ENCODE data around the gene TMEM132C.

The TMEM132C gene

DNA sequence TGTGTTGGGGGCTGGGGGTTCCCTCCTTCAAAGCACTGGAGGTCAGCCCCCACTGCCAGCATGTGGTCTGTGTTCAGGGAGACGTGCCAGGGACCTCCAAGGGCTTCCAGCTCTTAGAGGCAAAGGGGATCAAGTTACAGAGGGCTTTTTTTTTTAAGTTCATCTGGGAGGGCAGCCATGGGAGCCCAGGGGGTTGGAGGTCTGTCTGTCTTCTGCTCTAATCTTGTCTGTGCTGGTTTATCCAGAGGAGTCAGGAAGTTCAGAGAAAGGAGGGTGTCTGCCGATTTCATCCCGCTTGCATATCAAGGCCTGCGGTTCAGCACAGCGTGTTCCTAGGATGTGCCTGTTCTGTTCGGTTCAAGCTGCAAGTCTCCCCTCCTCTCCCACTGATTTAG is 72.2 kb downstream of the TMEM132C start:
- no peak for DNase-seq (ENCODE audit: low spot score)
- TF ChIP-seq, protein P1, sequence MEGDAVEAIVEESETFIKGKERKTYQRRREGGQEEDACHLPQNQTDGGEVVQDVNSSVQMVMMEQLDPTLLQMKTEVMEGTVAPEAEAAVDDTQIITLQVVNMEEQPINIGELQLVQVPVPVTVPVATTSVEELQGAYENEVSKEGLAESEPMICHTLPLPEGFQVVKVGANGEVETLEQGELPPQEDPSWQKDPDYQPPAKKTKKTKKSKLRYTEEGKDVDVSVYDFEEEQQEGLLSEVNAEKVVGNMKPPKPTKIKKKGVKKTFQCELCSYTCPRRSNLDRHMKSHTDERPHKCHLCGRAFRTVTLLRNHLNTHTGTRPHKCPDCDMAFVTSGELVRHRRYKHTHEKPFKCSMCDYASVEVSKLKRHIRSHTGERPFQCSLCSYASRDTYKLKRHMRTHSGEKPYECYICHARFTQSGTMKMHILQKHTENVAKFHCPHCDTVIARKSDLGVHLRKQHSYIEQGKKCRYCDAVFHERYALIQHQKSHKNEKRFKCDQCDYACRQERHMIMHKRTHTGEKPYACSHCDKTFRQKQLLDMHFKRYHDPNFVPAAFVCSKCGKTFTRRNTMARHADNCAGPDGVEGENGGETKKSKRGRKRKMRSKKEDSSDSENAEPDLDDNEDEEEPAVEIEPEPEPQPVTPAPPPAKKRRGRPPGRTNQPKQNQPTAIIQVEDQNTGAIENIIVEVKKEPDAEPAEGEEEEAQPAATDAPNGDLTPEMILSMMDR (IDR thresholded peaks at IDR 0.05; ENCODE audit: extremely low read depth, missing control alignments): no peak

DNA sequence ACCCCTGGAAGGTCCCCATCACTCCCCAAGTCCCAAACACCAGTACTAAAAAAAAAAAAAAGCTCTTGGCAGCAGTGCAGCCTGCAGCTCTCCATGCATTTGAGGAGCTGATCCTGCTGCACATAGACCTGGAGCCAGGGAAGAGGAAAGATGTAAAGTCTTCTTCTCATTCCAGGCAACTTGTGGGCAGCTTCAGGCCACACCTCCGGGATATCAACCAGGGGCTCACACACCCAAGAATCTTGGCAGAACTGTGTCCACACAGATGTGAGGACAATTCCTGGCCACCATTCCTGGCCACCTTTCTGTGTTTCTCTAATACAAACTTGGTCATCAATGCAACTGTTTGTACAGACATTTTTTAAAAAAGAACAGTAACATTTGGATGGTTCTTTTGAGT is 72.7 kb downstream of the TMEM132C start:
- no peak for DNase-seq (ENCODE audit: low spot score)
- TF ChIP-seq, protein P1 (IDR thresholded peaks at IDR 0.05; ENCODE audit: extremely low read depth, missing control alignments): no peak

DNA sequence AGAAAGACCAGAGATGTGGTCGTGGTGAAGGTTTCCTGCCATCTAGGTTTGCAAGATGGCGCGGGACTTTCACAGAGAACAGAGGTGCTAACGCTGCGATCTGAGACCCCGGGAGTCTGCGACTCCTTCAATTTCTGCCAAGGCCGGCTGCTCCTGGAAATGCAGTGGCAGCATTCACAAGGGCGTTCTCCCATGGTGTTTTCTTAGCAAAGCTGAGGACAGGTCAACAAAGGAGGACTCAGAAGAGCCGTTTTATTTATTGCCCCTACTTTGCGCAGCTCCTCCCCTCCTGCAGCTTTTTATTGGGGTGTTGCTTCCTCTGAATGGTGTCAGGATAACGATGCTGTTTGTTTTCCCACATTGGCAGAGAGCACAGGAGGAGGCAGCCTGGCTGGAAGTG is 86.3 kb downstream of the TMEM132C start:
- no peak for DNase-seq (ENCODE audit: low spot score)
- TF ChIP-seq, protein P1 (IDR thresholded peaks at IDR 0.05; ENCODE audit: extremely low read depth, missing control alignments): no peak

DNA sequence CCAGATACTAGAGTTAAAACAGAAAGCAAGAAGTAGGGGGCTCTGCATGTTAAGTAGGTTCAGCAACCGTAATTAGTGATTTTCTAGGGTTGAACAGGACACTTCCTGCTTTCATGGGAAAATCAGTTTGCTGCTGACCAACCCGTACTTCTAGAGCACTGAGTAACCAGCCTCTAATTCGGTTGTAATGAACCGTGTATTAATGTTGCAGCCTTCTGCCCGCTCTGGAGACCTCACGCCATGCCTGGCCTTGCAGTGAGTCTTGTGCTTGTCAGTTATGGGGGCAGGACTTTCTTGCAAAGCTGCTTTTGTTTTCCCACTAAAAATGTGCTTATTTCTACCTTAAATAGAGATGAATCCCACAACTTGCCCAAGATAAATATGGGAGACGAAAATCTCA is 89.6 kb downstream of the TMEM132C start:
- no peak for DNase-seq (ENCODE audit: low spot score)
- TF ChIP-seq, protein P1 (IDR thresholded peaks at IDR 0.05; ENCODE audit: extremely low read depth, missing control alignments): no peak

DNA sequence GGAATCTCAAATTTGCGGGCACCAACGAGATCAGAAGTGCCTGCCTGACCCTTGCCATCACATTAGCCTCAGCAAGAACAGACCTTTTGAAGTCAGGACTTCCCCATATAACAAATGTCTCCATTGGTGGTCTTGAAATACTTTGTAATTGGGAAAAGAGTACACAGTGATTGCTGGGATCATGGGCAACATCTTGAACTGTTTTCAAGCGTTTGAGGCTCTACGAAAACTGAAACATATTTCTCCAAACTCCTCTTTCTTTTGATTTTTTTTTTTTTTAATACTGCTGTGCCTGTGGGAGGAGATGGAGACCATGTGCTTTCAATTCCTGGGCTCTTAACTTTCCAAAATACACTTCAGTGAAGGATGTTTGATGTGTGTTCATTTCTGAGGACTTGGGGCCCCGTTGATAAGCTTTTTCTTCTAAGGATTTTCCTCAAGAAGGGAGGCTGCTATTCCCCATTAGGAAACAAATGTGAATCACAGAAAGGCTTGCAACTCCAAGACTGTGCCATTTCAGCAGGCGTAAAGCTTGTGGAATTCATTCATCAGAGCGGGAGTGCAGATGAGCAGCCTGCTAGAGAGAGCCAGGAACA is 94.5 kb downstream of the TMEM132C start:
- TF ChIP-seq, protein P1 (IDR thresholded peaks at IDR 0.05; ENCODE audit: extremely low read depth, missing control alignments): no peak
- DNase-seq (ENCODE audit: low spot score): no peak

DNA sequence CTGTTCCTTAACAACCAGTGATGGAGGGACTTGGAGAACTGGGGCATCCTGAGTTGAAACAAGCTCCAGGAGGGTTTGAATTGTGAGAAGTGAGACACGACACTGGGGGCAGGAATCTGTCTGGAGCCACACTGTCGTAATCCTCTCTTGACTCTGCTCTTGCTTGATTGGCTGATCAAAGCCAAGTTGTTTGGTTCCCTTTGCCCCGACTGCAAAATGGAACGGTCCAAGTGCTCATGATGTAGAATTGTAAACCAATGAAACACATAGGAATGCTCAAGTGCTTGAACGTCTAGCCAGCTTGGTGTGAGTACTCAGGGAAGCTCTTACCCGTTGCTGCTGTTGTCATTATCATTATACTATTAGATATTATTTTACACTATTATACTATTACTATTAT is 98.1 kb downstream of the TMEM132C start:
- DNase-seq (ENCODE audit: low spot score): no peak

DNA sequence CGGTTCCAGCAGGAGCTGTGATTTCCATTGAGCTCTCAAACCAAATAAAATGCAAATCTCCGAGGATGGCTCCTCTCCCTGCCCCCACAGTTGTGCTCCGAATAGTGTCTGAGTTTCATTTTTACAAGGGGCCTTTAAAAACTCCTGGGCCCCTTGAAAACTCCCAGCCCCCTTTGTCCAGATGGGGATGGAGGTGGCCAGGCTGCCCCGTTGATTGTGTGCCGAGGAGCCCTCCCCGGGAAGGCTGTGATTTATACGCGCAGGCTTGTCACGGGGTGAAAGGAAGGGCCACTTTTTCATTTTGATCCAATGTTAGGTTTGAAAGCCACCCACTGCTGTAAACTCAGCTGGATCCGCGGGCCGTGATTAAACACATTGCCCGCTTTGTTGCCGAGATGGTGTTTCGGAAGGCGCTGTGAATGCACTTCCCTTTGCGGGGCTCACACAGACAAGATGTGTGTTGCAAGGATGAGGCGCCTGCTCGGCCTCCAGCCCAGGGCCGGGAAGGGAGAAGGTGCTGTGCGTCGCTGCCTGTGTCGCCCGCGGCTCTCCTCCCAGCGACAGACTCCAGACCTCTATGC is 98.8 kb downstream of the TMEM132C start:
- TF ChIP-seq, protein P1 (IDR thresholded peaks at IDR 0.05; ENCODE audit: extremely low read depth, missing control alignments): no peak
- no peak for DNase-seq (ENCODE audit: low spot score)

More for the DNA sequence above, 98.1 kb downstream of the TMEM132C start:
- TF ChIP-seq, protein P1 (IDR thresholded peaks at IDR 0.05; ENCODE audit: extremely low read depth, missing control alignments): no peak

Data from GM20000 (cell line).